NCI-H2227 treated with DMSO at 0.1 percent for 48 hours (cell line): Measurements from ENCODE around the gene THSD4.

Source experiments
- DNase-seq: peaks from one replicate; lab custom pipeline; 2025; lab: John Stamatoyannopoulos, UW

Gene THSD4

GRCh38 chr15:71329497-71330260 is 214.4 kb downstream of the THSD4 start:
- DNase-seq: no peak

GRCh38 chr15:71330638-71331162 is 215.4 kb downstream of the THSD4 start:
- DNase-seq: no peak

GRCh38 chr15:71331173-71331572 is 215.9 kb downstream of the THSD4 start:
- no peak for DNase-seq

DNA sequence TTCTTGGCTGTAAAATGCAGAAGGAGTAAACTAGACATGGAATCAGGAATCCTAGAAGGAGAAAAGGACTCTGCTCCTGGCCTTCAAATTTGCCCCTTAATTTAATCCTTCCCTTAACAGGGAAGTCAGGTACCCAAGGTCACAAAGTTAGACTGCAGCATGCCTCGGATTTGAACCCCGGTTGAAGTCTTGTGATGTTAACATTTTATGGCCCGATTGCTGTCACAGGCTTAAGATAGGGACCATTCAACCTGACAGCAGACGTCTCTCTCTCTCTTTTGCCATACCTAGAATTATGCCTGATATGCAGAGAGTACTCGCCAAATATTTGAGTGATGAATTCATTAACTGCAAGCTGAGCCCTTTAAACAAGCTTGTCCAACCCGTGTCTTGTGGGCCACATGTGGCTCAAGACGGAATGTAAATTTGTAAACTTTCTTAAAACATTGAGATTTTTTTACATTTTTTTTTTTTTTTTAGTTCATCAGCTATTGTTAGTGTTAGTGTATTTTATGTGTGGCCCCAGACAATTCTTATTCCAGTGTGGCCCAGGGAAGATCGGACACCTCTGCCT is 217.2 kb downstream of the THSD4 start:
- no peak for DNase-seq

GRCh38 chr15:71333136-71333700 is 217.9 kb downstream of the THSD4 start:
- DNase-seq: no peak

DNA sequence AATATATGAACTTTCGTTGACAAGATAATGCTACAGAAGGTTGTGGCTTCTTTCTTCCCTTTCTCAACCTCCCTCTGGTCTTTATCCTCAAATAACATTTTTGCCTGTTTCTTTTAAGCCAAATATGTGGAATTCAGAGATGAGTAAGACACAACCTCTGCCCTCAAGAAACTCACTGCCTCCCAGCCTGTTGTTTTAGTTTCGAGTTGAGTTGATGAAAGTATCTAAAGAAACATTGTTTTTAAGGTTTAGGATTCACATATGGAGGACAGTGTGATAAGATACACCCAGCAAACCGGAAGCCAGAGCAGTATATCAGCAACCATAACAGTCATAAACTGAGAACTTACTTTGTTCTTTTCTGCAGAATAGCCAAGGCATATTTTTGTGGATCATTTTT is 218.6 kb downstream of the THSD4 start:
- no peak for DNase-seq

GRCh38 chr15:71334434-71334833 is 219.2 kb downstream of the THSD4 start:
- DNase-seq: no peak

- no peak for DNase-seq
Observed at GRCh38 chr15:71334873-71335272, 219.6 kb downstream of the THSD4 start.

- no peak for DNase-seq
Observed at GRCh38 chr15:71335591-71335990, 220.3 kb downstream of the THSD4 start.

DNA sequence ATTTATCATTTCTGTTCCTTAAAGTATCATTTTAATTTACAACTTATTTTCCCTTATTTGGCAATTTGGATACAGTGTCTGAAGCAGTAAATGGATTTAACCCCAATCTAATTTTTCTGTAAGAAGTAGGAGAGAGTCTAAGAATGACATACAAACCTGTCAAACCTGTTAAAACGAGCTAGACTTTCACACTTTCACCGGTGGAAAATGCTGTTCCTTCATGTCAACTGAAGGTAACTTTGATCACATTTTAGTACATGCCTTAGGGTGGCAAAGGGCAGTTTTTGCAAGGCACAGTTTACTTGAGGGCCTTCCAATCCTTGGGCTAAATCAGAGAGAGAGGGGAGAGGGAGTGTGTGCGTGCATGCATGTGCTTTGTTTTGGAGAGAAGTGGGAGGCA is 221.4 kb downstream of the THSD4 start:
- DNase-seq: no peak

DNA sequence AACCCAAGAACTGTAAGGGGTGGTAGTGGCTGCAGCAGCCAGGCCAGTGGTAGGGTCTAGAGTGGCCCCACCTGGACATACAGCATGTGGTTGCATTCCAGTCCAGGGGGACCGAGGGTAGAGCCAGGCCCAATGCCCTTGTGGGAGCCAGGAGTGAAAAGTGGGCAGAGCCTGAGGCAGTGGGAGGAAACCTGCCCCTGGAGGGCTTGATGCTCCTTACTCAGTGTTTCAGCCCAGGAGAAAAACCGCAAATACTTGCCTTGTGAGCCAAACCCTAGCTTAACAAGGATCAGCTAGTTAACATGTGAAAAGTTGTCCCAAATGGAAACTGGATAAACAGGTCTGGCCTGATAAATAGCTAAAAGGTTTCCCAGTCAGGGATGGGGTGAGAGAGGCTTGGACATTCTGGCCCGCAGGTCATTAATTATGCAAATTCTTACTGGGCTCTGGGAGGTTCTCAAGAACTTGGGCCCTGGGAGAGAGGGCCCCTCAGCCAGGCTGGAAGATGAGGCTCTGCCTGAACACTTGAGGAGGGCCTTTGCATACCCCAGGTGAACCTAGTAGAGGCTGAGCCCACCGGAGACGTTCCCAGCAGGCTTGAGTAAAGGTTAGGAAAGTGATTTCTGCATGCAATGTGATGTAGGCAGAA is 222.1 kb downstream of the THSD4 start:
- no peak for DNase-seq

DNA sequence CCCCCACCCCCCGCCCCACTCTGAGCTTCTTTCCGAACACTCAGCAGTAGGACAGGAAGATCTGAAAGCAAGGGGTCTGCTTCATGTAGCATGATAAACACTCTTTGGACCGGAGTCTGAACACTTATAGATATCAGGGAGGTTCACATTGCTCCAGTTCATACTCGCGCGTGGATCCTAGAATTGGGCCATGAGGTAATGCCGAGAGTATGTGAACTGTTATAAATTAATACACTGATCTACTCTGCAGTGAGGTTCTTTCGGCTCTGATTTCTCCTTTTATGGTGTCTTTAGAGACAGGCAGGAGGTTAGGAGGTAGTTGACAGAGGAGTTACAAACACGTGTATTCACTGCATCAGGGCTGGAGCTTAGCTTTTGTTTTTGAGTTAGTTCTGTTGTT is 223.0 kb downstream of the THSD4 start:
- no peak for DNase-seq

- no peak for DNase-seq
Observed at GRCh38 chr15:71338827-71339542, 223.7 kb downstream of the THSD4 start.

DNA sequence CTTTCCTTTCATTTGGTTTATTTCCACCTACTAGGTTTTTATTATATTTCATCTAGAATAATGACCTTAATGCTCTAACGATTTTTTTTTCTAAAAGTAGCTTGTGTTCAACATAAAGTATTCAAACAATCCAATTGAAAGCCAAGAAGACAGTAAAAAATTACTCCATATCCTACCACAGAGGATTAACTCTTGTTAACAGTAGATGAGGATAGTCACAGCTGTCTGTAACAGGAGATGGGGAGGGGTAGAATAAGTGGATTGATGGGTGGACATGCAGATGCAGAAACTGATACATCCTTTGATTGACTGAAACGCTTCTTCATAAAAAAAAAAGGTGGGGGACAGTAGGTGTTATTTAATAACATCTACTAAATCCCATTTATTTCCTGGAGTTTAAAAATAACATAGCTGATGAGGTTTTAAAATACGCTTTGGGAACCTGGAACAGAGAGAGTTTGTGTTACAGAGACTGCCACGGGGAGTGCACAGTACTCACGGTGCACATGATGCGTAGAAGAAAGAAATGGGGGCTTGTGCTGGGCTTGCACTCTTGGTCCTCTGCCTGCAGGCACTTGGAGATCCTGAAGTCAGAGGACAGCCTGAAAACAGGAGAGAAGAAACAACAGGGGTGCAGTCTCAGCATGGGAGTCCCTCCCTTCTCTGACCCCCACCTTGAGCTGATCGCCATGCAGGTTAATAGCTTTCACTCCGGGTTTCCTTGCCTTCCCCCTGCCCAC is 226.7 kb downstream of the THSD4 start:
- no peak for DNase-seq

DNA sequence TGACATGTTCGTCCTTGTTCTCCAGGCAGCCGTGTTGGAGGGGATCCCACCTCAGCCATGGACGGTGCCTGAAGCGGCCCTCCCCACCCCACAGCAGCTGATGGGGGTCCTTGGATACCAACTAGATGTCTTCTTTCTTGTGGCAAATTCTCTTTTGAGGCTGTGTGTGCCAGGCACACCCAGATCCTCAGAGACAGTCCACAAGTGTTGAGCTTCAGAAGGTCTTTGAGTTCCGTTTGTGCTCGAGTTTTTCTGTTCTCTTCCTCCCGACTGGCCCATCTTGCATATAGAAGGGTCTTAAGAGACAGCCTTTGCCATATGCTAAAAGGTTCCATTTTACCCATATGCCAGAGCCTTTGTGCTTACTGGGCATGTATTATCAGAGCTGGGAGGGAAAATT is 227.4 kb downstream of the THSD4 start:
- DNase-seq: no peak

DNA sequence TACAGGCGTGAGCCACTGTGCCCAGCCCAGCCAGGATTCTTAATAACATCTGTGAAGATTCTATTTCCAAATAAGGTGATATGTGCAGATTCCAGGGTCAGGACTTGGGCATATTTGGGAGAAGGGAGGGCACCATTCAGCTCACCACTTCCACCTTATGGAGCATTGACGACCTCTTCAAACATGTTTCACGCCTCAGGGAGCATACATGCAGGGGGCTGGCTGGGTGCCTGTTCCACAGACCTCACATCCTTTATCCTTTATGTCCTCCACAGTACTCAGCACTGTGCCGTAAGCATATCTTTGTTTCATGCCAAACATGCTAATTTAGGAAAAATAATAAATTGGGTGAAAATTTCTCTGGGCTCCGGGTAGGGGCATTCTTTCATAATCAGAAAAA is 229.0 kb downstream of the THSD4 start:
- no peak for DNase-seq

DNA sequence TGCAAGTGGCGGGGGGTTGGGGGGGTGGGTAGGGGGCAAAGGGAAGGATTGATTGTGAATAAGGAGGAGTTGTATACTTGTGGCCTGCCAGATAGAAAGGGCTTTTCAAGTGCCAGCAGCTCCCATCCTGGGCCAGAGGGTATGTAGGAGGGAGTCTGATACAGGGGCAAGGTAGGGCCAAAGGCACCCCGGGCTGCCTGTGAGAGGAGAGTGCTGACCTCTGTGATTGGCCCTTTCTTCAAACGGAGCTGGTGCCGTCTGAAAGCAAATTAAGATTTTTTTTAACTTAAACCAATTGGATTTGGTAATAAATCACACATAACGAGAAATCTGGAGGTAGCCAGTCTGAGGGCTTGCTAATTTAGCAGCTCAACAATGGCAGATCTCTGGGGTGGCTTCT is 229.9 kb downstream of the THSD4 start:
- no peak for DNase-seq

DNA sequence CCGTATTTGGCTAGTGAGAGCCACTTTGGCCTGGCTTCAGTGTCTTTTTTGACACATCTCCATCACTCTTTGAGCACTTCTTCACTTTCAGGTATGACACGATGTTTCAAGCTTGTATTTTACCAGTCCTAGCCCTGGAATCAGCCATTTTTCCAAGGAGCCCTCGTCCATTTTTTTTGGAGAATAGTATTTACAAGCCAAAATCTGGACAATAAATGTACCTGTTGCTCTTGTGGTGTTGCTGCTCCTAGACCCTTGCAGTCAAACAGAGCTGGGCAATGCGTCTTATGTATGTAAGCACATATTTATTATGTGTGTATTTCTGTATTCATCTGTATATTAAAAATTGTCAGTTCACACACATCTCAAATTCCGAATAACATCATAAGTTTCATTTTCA is 231.2 kb downstream of the THSD4 start:
- DNase-seq: no peak

GRCh38 chr15:71348597-71348996 is 233.3 kb downstream of the THSD4 start:
- no peak for DNase-seq

DNA sequence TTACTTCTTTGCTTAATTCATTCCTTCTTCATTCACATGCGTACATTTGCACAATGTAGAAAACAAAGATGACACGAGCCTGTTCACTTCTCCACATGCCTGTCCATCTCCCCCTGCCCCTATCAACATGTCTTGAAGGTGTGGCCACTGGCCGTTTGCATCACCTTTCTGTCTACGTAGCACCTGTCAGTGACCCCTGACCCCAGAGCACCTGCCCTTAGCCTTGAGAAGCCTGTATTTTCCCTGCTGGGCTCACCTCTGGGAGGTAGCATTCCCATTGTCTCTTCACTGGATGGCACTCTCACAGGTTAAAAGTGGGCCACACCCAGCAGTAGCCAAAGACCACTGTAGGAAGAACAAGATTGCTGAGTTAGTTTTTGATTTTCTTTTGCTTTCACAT is 234.1 kb downstream of the THSD4 start:
- no peak for DNase-seq

DNA sequence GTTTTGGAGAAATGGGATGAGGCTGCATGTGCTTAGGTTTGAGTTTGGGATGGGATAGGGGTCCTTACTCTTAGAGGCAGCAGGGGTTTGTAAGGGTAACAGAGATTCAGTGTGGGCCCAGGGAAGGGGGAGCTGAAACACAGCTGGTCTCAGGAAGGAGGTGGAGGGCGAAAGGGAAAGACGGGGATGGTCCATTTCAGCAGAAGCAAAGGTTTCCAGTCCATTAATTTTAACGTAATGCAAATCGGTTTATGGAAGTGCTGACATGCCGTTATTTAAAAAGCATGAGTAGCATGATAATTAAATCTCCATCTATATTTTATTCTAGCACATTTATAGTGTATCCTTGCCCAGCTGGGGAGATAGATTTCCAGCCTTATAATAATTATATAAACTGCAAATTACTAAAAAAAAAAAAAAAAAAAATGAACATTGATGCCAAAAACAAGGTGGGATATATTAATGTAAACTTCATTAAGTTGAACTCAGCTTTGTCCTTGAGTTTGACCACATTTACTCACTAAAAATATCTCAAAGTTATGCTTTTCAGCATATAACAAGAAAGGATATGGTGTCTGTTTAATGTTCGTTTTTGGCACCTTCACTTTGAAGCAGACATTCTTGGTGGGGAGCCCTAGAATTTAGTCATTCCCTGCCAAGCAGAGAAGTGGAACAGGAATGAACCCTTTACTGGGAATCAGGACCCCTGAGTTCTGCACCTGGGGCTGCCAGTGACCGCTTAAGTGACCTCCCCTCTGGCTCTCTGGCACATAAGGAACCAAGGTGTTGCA is 234.7 kb downstream of the THSD4 start:
- no peak for DNase-seq
